DMS 273 (cell line): ENCODE results near the gene MYL9.

Experiments
- DNase-seq: peaks from one replicate; lab custom pipeline; 2025; ENCODE audit not compliant: unreplicated experiment; lab: John Stamatoyannopoulos, UW

The MYL9 gene

GRCh38 chr20:36578356-36579041, 37.2 kb downstream of the MYL9 start:
- DNase-seq = no peak

DNA sequence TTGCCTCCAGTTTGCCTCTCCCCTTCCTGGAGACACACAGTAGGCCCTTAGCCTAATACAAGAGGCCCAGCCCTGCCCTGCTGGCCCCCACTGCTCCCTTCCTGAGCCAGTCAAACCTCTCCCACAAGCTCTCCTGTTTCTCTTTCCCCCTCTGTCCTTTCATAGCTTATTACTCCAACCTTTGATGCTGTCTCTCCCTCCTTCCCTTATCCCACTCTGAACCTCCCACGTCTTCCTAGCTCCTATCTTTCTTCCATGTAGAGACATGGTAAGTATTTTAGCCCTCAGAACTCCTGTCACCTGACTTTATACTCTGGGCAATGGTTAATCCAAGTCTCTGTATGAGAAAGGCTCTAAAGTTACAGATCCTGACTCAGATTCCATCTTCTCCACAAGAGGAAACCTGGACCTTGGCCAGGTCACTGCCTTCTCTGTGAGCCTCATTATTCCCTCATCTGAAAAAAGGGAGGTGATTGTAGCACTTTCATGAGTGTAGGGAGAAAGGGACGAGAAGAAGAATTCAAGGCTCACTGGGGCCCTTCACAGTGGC, 38.8 kb downstream of the MYL9 start:
- no peak for DNase-seq

DNA sequence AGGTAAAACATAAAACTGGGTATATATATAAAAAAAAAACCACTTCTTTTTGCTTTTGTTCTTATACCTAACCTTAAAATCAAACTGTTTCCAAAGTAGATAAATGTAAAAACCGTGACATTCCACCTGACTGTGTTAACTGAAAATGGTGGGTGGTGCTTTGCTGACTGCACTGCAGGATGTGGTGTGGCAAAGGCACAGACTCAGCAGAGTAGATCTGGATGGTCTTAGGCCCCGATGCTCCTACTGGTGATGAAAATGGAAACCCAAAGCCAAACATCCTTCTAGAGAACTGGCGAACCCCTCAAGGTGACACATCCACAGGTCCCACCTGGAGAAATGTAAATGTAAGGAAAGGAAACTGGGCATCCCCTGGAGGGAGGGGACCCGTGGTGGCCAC, 41.0 kb downstream of the MYL9 start:
- DNase-seq = no peak

DNA sequence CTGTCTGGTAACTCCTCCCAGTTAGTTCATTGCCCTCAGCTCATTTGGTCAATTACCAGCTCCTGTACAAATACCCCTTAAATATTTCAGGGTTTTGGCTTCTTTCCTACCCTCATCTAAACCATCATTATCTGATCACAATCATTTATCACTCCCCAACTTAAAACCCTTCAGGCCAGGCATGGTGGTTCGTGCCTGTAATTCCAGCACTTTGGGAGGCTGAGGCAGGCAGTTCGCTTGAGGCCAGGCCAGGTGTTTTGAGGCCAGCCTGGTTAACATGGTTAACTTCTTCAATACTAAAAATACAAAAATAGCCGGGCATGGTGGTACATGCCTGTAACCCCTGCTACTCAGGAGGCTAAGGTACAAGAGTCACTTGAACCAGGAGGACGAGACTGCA, 41.5 kb downstream of the MYL9 start:
- DNase-seq = no peak

- DNase-seq = no peak
Observed at GRCh38 chr20:36584018-36584481, 42.7 kb downstream of the MYL9 start.

GRCh38 chr20:36585410-36586125, 44.2 kb downstream of the MYL9 start:
- peak; percentile 75 for DNase-seq

GRCh38 chr20:36587388-36588070, 46.2 kb downstream of the MYL9 start:
- no peak for DNase-seq

- peak; percentile 59 for DNase-seq
Observed at GRCh38 chr20:36591281-36591680, 50.0 kb downstream of the MYL9 start.

- peak; percentile 62 for DNase-seq
Observed at GRCh38 chr20:36591854-36592641, 50.7 kb downstream of the MYL9 start.

DNA sequence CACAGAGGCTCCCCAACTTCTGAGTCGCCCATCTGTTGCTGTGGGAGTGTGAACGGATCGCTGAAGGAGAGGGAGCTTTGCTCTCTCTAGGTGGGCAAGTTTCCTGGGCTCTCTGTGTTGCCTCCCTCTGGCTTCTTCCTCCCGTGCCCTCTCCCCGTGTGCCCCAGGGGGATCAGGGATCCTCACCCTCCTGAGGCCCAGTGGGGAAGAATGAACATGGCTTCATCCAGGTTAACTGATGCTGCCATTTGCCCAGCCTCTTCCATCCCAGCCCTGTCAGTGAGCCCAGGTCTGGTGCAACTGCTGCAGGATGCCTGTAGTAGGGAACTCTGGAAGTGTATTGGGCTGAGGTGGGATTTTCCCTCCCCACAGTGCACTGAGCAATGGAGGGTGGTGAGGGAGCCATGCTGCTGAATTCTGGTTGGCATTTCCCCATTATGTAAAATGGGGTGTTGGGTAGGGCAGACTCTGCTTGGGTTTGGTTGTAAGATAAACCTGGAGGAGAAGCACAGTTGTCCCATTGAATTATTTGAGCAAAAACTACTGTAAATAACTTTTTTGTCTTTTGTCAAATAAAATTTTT, 52.1 kb downstream of the MYL9 start:
- no peak for DNase-seq

GRCh38 chr20:36599912-36600345, 58.6 kb downstream of the MYL9 start:
- no peak for DNase-seq
